Thyroid gland (tissue), 4 donors: ENCODE measurements around the gene SLC15A4. TPM values are rescaled to one million over a fixed set of nuclear protein-coding genes. Genes with fewer than 3 reads are reported as not detected.

Source experiments
- DNase-seq, 2 donors: peaks; one replicate each; pipeline ENCODE4 v3.0.0-alpha.2; 2019
- H3K27ac ChIP-seq, 3 donors: fragments of 200-600 bp; sonication (generic); 1 replicate in 2 of 3; 2 replicates in 1 of 3; pipeline ENCODE4 v1.5.1; 2016 to 2019; ENCODE audit warnings: mild to moderate bottlenecking in 1 of 3, moderate library complexity in 1 of 3
- H3K27me3 ChIP-seq: fragments of 200-600 bp; sonication (generic); one replicate; pipeline ENCODE4 v1.5.1; 2019
- H3K36me3 ChIP-seq, 2 donors: fragments of 200-600 bp; sonication (generic); one replicate each; pipeline ENCODE4 v1.5.1; 2016 to 2019
- H3K4me1 ChIP-seq, 2 donors: fragments of 200-600 bp; sonication (generic); one replicate each; pipeline ENCODE4 v1.5.1; 2017 to 2019
- H3K4me3 ChIP-seq, 3 donors: fragments of 200-600 bp; sonication (generic); replicated peaks in 1 of 3; 1 replicate in 2 of 3; 2 replicates in 1 of 3; pipeline ENCODE4 v1.5.1; 2016; ENCODE audit warnings: mild to moderate bottlenecking in 1 of 3
- H3K9me3 ChIP-seq: fragments of 200-600 bp; sonication (generic); one replicate; pipeline ENCODE4 v1.5.1; 2017
- CTCF ChIP-seq, 6 experiments: fragments of 200-600 bp in 3 of 6; fragments of 450-650 bp in 3 of 6; sonication (generic) in 3 of 6; IDR thresholded peaks; one replicate each; pipeline ENCODE4 v1.5.1; 2016 to 2019; ENCODE audit warnings: antibody characterized with exemption in 6 of 6, mild to moderate bottlenecking in 2 of 6, inconsistent platforms in 1 of 6, moderate library complexity in 1 of 6
- POLR2A ChIP-seq, 2 donors: fragments of 450-650 bp; IDR thresholded peaks; one replicate each; pipeline ENCODE4 v1.6.1; 2017; ENCODE audit warnings: antibody characterized with exemption in 2 of 2, mild to moderate bottlenecking in 2 of 2, moderate library complexity in 1 of 2
- WGBS, 2 donors: methylation state at CpG; one replicate each; pipeline ENCODE4 v1.1.5; 2017; 5-methylcytosine and 5-hydroxymethylcytosine counted together
- intact Hi-C: fragments of 100-400 bp; cut with DNase I; formaldehyde crosslinking; loops from one replicate; pipeline ENCODE4 v1.15.1; 2023
- total RNA-seq, 4 donors: library from RNA; depleted of rRNA; stranded (reverse); fragments of >200 nt; gene quantifications; one replicate each; pipeline ENCODE4 v1.2.3, GENCODE V29; 2016

Gene SLC15A4
- total RNA-seq, 4 donors from 2014 or later: 40.4 to 55.6 (median 43.9) TPM

GRCh38 chr12:128819293-128820144 is 4.2 kb downstream of the SLC15A4 start:
- WGBS, 2 donors: 86 to 91% methylated on average over 16 of the region's 16 CpGs
- Histone ChIP-seq H3K27ac (peak overlapping the region in 1 of 3 donors; percentile 50), H3K4me1 (peaks cover 30 to 51% of the 10 kb centered on the region in 2 donors)

GRCh38 chr12:128818065-128819022 is 5.4 kb downstream of the SLC15A4 start:
- no peak for DNase-seq
- Histone ChIP-seq H3K27me3 (no peaks in the 10 kb centered on the region), H3K36me3 (no peaks in the 10 kb centered on the region), H3K9me3 (no peaks in the 10 kb centered on the region), H3K27ac (peak overlapping the region; percentile 50 to 85 (median 72)), H3K4me3 (no peak overlapping the region), H3K4me1 (peaks cover 28 to 48% of the 10 kb centered on the region in 2 donors)
- 64 to 69% methylated on average over 13 of the region's 13 CpGs for WGBS, 2 donors
- intact Hi-C loops: no loop called here
- TF ChIP-seq CTCF (IDR thresholded peaks at IDR 0.05): no peak
- no peak for TF ChIP-seq POLR2A (IDR thresholded peaks at IDR 0.05)

More at GRCh38 chr12:128819293-128820144, 4.2 kb downstream of the SLC15A4 start:
- no peaks in the 10 kb centered on the region for H3K9me3 ChIP-seq
- DNase-seq: no peak
- H3K27me3 ChIP-seq: no peaks in the 10 kb centered on the region
- intact Hi-C loops: no loop called here
- no peak overlapping the region for H3K4me3 ChIP-seq
- no peaks in the 10 kb centered on the region for H3K36me3 ChIP-seq
- TF ChIP-seq CTCF (IDR thresholded peaks at IDR 0.05): no peak
- no peak for TF ChIP-seq POLR2A (IDR thresholded peaks at IDR 0.05)

GRCh38 chr12:128817111-128818015 is 6.4 kb downstream of the SLC15A4 start:
- peak; percentile 74 to 83 for DNase-seq
- H3K27ac ChIP-seq: peak overlapping the region; percentile 50 to 85 (median 72)
- intact Hi-C loops: no loop called here
- no peak for TF ChIP-seq CTCF (IDR thresholded peaks at IDR 0.05)
- TF ChIP-seq POLR2A (IDR thresholded peaks at IDR 0.05): no peak
- H3K36me3 ChIP-seq: no peaks in the 10 kb centered on the region
- H3K9me3 ChIP-seq: no peaks in the 10 kb centered on the region
- H3K27me3 ChIP-seq: no peaks in the 10 kb centered on the region
- peaks cover 23 to 40% of the 10 kb centered on the region in 2 donors for H3K4me1 ChIP-seq
- WGBS, 2 donors: 60 to 62% methylated on average over 8 of the region's 8 CpGs
- H3K4me3 ChIP-seq: no peak overlapping the region

GRCh38 chr12:128816643-128816920 is 7.2 kb downstream of the SLC15A4 start:
- DNase-seq: no peak
- 94 to 95% methylated on average over 4 of the region's 4 CpGs for WGBS, 2 donors
- H3K9me3 ChIP-seq: no peaks in the 10 kb centered on the region
- no peak overlapping the region for H3K4me3 ChIP-seq
- TF ChIP-seq CTCF (IDR thresholded peaks at IDR 0.05) (no peak), POLR2A (IDR thresholded peaks at IDR 0.05) (no peak)
- H3K36me3 ChIP-seq: no peaks in the 10 kb centered on the region
- no peaks in the 10 kb centered on the region for H3K27me3 ChIP-seq
- intact Hi-C loops: no loop called here
- peaks cover 17 to 33% of the 10 kb centered on the region in 2 donors for H3K4me1 ChIP-seq
- peak overlapping the region in 2 of 3 donors; percentile 72 to 85 for H3K27ac ChIP-seq
